ENCODE data around the gene ATL2.
"Not testable (repeated sequence)": the region's sequence is repeated elsewhere in the genome, so short reads cannot be mapped to it uniquely, and the experiment has no call there.

ATL2 gene

GRCh38 chr2:38330754-38331153 lies 46.3 kb downstream of the ATL2 start:
- DNase-seq (ENCODE audit: low read depth in 2 of 2), result no peak
- H3K4me3 ChIP-seq (replicated peaks in 1 of 2; ENCODE audit: low read depth in 2 of 2, low read length in 2 of 2), result no peak overlapping the region
- no peak for TF ChIP-seq CTCF (IDR thresholded peaks at IDR 0.05; ENCODE audit: low read depth, low read length)

GRCh38 chr2:38327580-38327979 lies 49.5 kb downstream of the ATL2 start:
- H3K4me3 ChIP-seq (replicated peaks in 1 of 2; ENCODE audit: low read depth in 2 of 2, low read length in 2 of 2), result no peak overlapping the region
- TF ChIP-seq CTCF (IDR thresholded peaks at IDR 0.05; ENCODE audit: low read depth, low read length), result no peak
- no peak for DNase-seq (ENCODE audit: low read depth in 2 of 2)

GRCh38 chr2:38323623-38324022 lies 53.5 kb downstream of the ATL2 start:
- no peak overlapping the region for H3K4me3 ChIP-seq (replicated peaks in 1 of 2; ENCODE audit: low read depth in 2 of 2, low read length in 2 of 2)
- no peak for TF ChIP-seq CTCF (IDR thresholded peaks at IDR 0.05; ENCODE audit: low read depth, low read length)
- DNase-seq (ENCODE audit: low read depth in 2 of 2), result no peak

- no peak for DNase-seq (ENCODE audit: low read depth in 2 of 2)
- no peak for TF ChIP-seq CTCF (IDR thresholded peaks at IDR 0.05; ENCODE audit: low read depth, low read length)
- H3K4me3 ChIP-seq (replicated peaks in 1 of 2; ENCODE audit: low read depth in 2 of 2, low read length in 2 of 2), result no peak overlapping the region
Observed at GRCh38 chr2:38322224-38322914, 54.7 kb downstream of the ATL2 start.

GRCh38 chr2:38319240-38319639 lies 57.8 kb downstream of the ATL2 start:
- H3K4me3 ChIP-seq (replicated peaks in 1 of 2; ENCODE audit: low read depth in 2 of 2, low read length in 2 of 2); DNase-seq (ENCODE audit: low read depth in 2 of 2): not testable (repeated sequence)

- no peak for DNase-seq (ENCODE audit: low read depth in 2 of 2)
- TF ChIP-seq CTCF (IDR thresholded peaks at IDR 0.05; ENCODE audit: low read depth, low read length), result no peak
- H3K4me3 ChIP-seq (replicated peaks in 1 of 2; ENCODE audit: low read depth in 2 of 2, low read length in 2 of 2), result no peak overlapping the region
Observed at GRCh38 chr2:38317725-38318124, 59.3 kb downstream of the ATL2 start.

GRCh38 chr2:38315707-38316333 lies 61.3 kb downstream of the ATL2 start:
- TF ChIP-seq CTCF (IDR thresholded peaks at IDR 0.05; ENCODE audit: low read depth, low read length), result peak; percentile 76
- DNase-seq (ENCODE audit: low read depth in 2 of 2), result peak; percentile 65 to 66

More at GRCh38 chr2:38315707-38316333, 61.3 kb downstream of the ATL2 start:
- H3K4me3 ChIP-seq (replicated peaks in 1 of 2; ENCODE audit: low read depth in 2 of 2, low read length in 2 of 2), result no peak overlapping the region

Measured in cardiac fibroblast (primary cell).